Activated CD4-positive, alpha-beta T cell treated with anti-CD3 and anti-CD28 coated beads, Interleukin-2, amount 50 U/mL, for 16 hours (primary cell): ENCODE measurements around the gene ACTL7A.

Experiments used
- DNase-seq: peaks from one replicate; pipeline ENCODE4 v3.0.0-alpha.2; 2020

Gene ACTL7A

DNA sequence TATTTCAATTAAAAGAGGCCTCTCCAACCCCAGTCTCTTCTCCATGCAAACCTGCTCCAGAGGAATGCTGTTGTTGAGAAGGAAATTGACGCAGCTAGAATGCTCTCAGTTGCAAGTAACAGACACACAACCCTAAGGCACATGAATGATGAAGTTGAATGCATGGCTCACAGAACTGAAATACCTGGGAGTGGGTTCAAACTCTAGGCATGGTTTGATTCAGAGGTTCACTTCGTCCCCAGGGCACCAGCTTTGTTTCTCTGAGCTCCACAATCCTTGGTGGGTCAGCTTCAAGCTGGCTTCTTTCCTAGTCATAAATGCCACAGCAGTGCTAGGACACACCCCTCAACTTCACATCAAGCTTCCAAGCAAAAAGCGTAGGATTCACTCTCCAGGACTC is 10.9 kb upstream of the ACTL7A start:
- no peak for DNase-seq

DNA sequence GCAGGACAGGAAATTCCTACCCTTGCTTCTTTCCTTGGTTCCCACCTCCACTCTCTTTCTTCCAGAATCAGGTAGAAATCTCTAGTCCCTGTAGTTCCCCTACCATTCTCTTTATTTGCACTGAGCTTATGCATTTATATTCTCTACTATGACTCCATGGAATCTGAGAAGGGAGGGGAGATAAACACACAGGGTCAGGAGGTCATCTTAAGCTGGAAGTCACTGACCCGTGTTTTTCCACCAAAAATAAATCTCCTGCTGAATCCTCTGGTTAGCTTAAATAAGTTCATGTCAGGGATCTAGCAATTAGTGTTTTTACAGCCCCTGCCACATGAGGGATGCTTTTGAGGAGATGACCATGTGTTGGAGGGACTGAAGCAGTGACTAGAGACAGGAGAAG is 10.0 kb upstream of the ACTL7A start:
- no peak for DNase-seq

DNA sequence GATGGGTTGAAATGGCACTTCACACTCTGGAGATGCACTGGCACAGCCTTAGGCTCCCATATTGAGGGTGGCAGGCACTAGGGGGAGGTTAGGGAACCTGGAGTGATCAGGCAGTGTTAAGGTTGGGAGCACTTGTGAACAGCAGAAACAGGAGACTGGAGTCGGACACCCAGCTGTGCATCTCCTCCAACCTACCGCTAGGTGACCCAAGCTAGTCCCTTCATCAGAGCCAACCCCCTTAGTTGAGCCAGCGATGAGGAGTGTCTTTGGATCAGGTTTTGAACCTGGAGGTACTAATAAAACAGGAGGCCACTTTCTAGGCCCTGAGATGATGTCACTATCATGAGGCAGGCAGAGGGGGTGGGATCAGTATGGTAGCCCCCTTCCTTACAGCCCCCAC is 8.0 kb upstream of the ACTL7A start:
- DNase-seq, result no peak

- no peak for DNase-seq
Observed at GRCh38 chr9:108854641-108855528, 7.2 kb upstream of the ACTL7A start.

DNA sequence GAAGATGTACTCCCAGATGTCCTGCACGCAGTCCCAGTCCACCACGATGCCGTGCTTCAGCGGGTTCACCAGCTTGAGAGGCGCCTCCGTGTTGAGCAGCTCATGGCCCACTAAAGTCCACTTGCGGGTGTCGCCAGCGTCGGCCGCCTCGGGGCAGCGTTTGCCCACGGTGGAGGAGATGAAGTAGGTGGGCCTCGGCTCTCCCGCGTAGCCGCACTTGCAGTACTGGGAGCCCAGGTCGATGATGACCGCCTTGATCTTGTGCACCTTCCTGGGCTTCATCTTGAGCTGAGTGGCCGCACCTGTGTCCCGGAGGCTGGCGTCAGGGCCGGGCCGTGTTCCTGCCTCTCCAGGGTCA is 6.6 kb upstream of the ACTL7A start:
- DNase-seq, result no peak

DNA sequence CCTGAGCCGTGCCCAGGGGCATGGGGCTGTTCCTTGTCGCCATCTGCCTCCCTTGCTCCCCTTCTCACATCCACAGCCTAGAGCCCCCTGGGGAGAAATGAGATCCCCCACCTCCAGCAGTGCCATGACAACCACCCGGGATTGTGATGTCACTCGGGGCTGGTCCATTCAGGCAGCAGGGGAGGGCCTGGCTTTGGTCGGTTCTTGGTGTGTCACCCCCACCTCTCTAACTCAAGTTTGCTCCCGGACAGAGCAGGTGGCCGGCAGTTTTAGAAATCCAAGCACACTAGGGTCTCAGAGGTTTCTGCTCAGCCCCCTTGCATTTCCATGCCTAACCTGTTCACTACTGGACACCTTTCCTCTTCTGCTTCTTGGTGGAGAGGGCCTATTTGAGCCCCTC is 6.2 kb upstream of the ACTL7A start, which contains the start of gene ACTL7B:
TSS of gene ACTL7B (minus strand) at position 99 of the 400 bp plus-strand sequence. CDS start at position 43, 56 bp downstream.
- DNase-seq, result no peak

- DNase-seq, result no peak
Observed at GRCh38 chr9:108857572-108857971, 4.5 kb upstream of the ACTL7A start.

DNA sequence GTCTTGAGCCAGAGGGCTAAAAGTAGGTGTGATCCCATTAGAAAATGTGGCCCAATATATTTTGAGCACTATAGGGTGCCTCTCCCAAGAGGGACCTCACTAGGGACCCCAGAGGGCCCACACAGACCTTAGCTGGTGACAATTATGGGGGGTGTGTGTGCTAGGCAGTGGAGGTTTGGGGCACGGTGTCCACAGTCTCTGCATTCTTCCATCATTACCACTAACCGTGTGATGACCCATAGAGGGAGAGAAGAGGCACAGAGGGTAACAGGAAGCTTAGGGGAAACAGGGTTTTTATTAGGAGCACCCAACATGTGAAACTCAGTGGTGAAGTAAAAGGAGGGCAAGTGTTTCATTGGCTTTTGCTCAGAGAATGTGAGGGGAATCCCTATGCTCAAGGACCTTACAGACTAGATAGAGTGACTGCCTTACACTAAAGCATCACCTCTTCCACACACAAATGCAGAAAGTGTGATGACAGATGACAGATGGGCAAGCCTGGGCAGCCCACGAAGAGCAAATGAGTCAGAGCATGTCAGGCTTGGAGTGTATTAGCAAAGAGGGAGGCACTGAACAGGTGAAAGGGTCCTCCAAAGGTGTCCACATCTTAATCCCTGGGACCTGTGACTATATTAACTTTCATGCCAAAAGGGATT is 2.5 kb upstream of the ACTL7A start:
- DNase-seq, result no peak

DNA sequence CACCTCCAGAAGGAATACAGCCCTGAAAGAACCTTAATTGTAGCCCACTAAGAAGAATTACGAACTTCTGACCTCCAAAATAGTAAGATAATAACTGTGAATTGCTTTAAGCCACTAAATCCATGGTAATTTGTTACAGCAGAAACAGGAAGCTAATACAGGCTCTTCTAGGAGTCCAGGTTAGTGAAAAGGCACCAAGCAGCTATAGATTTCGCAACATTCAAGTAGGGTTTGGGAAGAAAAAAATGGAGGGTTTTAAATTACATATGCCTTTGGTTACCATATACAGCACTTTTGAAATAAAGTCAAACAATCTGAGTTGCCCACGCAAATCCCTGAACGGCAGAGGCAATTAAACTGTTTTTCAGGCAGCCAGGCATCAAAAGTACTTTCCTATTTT is 1.7 kb upstream of the ACTL7A start:
- no peak for DNase-seq

- no peak for DNase-seq
Observed at GRCh38 chr9:108860764-108861163, 1.3 kb upstream of the ACTL7A start.

DNA sequence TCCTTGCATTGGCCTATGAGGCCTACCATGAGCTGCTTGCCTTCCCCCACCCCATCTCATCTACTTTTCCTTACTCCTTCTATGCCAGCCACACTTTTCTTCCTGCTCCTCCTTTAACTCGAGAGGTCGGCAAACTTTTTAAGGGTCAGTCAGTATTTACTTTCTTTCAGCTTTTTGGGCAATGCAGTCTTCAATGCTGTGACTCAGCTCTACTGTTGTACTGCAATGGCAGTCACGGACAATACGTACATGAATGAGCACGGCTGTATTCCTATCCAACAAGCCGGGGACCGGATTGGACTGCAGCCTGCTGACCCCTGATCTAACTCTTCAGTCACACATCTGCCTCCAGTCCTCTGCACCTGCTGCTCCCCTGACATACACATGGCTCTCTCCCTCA is 602 bp upstream of the ACTL7A start:
- no peak for DNase-seq

DNA sequence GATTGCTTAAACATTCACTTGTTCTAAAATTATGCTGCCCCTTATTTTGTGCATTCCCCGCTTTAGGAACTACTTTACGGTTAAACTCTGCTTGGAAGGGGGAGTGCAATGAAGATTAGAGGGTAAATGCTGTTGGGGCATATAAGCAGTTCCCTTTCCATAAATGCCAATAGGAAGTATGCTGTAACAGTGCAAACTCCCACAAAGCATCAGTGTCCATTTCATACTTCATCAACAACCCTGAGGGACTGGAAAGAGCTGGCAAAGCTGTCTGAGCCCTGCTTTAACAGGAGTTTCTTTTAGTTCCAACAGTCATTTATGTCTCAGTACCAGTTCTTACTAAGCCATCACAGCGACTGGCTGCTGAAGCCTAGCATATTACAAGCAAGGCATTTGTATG is 1.8 kb downstream of the ACTL7A start:
- no peak for DNase-seq

- no peak for DNase-seq
Observed at GRCh38 chr9:108864446-108864845, 2.4 kb downstream of the ACTL7A start.

- DNase-seq, result no peak
Observed at GRCh38 chr9:108865037-108865436, 3.0 kb downstream of the ACTL7A start.

DNA sequence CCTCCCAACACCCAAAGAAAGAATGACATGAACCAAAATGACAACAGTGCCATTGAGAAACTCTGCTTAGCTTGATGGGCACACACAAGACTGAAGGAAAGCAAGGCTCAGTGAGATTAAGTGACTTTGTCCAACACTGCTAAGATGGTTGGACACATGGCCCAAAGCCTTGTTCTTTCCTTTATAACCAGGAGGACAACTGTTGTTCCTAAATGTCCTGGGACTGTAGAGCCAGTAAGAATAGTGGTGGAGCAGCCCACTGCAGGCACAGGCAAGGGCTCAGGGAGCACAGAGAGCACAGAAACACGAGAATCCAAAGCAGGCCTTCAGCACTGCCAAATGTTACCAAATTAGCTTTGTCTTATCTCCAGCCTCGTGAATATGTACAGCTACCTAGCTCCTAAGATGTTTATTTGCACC is 3.9 kb downstream of the ACTL7A start:
- DNase-seq, result no peak

DNA sequence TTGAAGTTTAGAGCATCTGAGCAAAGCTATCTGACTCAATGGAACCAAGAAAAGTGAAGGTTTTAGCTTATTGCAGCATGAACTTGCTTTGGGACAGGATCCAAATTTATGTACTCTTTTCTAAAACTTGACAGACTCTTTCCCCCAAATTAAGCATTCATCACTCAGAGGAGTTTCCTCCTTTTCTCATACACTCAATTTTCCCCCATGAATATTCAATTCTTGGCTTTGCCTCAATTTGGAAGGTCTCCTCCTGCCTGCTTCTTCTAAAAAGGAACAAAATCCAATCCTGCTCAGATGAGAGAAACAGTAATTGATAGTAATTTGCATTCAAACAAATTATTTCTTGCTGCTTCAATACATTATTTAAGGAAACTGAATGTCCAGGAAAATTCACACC is 5.0 kb downstream of the ACTL7A start:
- no peak for DNase-seq

DNA sequence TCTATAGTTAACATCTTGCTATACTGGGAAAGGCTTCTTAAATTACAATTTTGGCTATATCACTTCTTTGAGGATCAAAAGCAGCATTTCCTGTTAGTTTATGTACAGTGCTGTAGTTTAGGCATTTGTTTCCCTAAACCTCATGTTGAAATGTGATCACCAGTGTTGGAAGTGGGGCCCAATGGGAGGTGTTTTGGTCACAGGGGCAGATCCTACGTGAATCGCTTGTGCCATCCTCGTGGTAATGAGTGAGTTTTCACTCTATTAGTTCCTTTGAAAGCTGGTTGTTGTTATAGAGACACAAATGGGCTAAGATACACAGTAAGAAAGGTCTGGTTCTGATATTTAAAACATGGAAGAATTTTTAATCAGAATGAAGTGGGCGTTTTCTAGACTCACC is 5.8 kb downstream of the ACTL7A start:
- no peak for DNase-seq

DNA sequence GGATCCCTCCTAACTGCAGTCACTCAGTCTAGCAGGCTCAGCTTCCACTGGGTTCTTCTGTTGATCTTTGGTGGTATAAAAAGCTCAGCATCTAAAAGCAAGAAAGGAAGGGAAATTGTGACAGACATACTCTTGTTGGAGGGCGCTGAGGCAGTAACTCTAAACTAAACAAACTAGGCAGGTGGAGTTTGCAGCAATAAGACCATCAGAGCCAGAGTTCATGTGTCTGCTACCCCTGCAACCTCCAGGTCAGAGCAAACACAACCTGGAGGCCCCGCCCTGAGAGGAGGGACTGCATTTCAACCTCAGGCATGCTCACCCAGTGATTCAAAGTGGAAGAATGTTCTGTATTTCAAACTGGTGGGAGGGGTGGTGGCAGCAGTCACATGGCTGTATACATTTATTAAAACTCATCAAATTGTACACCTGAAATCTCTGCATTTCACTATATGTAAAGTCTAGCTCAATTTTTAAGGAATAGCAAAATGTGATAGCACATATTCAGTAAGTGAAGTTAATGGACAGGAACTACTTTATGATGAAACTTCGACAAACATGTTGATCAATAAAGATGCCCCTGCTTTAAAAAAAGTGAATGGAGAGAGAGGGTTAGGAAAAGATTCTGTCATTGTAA is 7.1 kb downstream of the ACTL7A start:
- no peak for DNase-seq

DNA sequence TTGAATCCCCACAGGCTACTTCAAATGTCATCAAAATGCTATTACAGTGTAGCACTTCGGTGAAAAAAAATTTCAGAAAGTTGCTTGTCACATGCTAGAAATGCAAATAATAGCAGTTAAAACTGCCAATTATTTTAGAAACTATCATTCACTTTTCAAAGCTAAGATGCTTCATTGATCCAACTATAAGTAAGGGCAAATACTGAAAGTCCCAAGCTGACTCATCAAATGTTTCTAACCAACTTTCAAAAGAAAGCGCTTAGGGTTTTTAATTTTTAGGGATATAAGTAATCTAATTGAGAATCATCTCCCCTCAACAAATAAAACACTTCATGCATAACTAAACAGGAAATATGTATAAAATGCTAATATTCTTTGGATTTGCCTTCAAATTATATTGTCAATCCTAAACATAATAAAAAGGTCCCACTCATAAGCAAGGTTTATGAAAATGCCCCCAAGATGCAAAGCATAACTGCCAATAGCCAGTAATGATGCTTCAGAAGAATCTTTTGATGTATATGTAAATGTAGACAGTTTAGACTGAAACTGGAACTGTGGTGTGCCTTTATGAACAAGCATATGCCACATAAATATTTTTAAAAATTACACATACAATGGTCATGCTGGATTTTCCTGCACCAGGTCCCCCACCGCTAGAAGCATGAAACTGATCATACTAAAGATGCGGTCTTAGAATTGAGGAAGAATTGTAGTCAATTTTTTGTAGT is 12.2 kb downstream of the ACTL7A start:
- DNase-seq, result no peak

DNA sequence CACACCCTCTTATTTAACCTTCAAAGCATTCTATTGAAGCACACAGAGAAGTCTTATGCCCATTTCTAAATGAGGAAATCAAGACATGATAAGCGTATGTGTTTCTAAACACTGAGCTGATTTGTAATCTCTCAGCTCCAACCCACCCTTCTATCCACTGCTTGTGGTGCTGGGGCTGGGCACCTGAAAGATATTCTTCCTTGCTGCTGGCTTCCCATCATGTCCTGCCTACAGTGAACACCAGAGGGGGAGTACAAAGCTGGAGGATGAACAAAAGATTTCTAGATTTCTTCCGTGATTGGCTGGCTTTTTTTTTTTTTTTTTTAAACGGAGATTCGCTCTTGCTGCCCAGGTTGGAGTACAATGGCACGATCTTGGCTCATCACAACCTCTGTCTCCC is 14.4 kb downstream of the ACTL7A start:
- no peak for DNase-seq

GRCh38 chr9:108877524-108877923 is 15.5 kb downstream of the ACTL7A start:
- DNase-seq, result no peak

DNA sequence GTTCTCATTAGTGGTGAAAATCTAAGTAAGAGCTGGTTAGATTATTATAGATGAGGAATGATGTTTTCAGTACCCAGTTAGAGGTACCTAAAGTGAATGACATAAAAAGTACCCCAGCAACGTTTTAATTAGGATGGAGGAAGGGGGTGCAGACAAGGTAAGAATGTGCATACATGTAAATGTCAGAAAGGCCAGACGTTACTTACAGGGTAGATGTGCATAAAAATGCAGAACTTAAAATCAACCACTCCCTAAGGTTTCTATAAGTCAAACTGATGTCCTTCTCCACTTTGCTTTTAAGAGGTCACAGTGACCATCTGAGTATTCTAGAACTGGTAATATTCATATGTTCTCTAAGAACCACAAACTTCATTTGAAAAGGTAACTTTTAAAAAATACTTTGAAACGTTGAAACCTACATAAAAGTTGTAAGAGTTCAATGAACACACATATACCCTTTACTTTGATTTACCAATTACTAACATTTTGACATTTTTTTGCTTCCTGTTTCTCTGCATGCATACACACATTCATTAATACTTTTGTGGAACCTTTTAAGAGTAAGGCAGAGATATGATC is 18.8 kb downstream of the ACTL7A start:
- DNase-seq, result no peak
